Kidney epithelial cell (primary cell): ENCODE measurements around the gene CCM2. TPM values are rescaled to one million over a fixed set of nuclear protein-coding genes. Genes with fewer than 3 reads are reported as not detected.

Source experiments
- DNase-seq: peaks from one replicate; pipeline ENCODE4 v3.0.0-alpha.2; 2010; ENCODE audit warnings: low read depth
- H3K27me3 ChIP-seq: 2 replicates; pipeline ENCODE4 v1.6.0; 2011; ENCODE audit warnings: low read length; ENCODE audit not compliant: control insufficient read depth, insufficient read depth
- H3K36me3 ChIP-seq: 2 replicates; pipeline ENCODE4 v1.5.1; 2011; ENCODE audit warnings: low read length; ENCODE audit not compliant: control insufficient read depth, insufficient read depth
- H3K4me3 ChIP-seq: 2 replicates; pipeline ENCODE4 v1.5.1; 2011; ENCODE audit warnings: low read depth, mild to moderate bottlenecking, control low read depth, low read length
- total RNA-seq: library from RNA; depleted of rRNA; stranded (reverse); fragments of >200 nt; gene quantifications from 2 replicates; pipeline ENCODE4 v1.2.3, GENCODE V29; 2015
- TF ChIP-seq, protein P1 (sequence below): IDR thresholded peaks from 2 replicates; pipeline ENCODE4 v1.5.1; 2011; ENCODE audit warnings: mild to moderate bottlenecking, moderate library complexity, low read length, control low read depth, inconsistent platforms; ENCODE audit not compliant: insufficient read depth, poor library complexity, severe bottlenecking

The CCM2 gene
- total RNA-seq, 1 donor from 2014 or later, result 60.2 TPM

DNA sequence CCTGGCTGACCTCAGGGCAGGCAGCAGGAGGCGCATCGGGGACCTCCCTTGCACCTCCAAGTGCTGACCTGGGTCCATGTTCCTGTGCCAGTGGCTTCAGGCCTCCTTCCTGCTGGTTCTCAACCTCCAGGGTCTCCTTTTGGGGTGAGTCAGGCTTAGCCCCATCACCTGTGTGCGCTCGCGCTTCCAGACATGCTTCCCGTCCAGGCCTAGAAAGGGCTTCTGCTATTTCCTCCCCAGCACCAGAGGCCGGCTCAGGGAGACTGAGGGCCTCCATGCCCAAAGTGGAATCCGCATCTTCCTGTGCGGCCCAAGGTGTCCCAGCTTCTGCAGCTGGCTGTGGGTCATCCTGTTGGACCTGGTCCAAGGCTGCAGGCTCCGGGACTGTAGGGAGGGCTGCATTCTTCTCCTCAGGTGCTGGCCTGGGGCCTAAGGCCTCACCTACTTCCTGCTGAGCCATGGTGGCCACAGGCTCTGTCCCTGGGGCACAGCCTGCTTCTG lies 82.9 kb downstream of the CCM2 start:
- Histone ChIP-seq H3K27me3 (no peaks in the 10 kb centered on the region), H3K4me3 (no peak overlapping the region), H3K36me3 (no peaks in the 10 kb centered on the region)
- TF ChIP-seq, protein P1, sequence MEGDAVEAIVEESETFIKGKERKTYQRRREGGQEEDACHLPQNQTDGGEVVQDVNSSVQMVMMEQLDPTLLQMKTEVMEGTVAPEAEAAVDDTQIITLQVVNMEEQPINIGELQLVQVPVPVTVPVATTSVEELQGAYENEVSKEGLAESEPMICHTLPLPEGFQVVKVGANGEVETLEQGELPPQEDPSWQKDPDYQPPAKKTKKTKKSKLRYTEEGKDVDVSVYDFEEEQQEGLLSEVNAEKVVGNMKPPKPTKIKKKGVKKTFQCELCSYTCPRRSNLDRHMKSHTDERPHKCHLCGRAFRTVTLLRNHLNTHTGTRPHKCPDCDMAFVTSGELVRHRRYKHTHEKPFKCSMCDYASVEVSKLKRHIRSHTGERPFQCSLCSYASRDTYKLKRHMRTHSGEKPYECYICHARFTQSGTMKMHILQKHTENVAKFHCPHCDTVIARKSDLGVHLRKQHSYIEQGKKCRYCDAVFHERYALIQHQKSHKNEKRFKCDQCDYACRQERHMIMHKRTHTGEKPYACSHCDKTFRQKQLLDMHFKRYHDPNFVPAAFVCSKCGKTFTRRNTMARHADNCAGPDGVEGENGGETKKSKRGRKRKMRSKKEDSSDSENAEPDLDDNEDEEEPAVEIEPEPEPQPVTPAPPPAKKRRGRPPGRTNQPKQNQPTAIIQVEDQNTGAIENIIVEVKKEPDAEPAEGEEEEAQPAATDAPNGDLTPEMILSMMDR, result no peak
- DNase-seq, result no peak

- TF ChIP-seq, protein P1, result no peak
- H3K36me3 ChIP-seq, result no peaks in the 10 kb centered on the region
- no peak for DNase-seq
- no peaks in the 10 kb centered on the region for H3K27me3 ChIP-seq
- no peak overlapping the region for H3K4me3 ChIP-seq
Observed at GRCh38 chr7:45084336-45084735, 84.3 kb downstream of the CCM2 start.

DNA sequence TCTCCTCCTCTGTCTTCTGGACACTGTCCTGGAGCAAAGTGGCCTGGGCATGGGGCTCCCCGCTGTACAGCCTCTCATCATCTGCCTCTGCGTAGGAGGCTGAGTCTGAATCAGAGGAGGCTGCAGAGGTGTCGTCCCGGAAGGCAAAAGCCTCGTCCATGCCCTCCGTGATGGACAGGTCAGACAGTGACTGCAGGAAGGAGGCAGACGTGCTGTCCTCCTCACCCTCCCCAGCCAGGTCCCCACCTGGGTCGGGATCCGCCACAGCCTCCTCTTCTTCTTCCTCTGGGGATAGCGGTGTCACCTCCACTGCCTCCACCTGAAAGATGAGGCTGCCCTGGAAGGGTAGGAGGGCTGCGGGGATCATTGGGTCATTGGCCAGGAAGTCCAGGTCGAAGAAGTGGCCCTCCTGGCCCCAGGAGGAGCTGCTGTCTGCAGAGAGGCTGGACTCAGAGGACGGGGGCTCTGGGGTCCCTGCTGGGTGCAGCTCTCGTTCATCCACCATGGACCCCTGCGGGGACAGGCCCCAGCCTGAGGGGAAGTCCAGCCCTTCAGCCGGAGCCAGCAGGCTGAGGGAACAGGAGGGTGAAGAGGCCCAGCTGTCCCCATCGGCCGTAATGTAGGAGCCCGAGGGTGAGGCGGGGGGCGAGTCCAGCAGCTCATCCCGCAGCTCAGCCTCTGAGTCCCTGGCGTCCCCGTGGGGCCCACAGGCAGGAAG lies 85.1 kb downstream of the CCM2 start:
- Histone ChIP-seq H3K4me3 (no peak overlapping the region), H3K27me3 (peaks cover 2% of the 10 kb centered on the region), H3K36me3 (no peaks in the 10 kb centered on the region)
- TF ChIP-seq, protein P1, result no peak
- DNase-seq, result no peak

DNA sequence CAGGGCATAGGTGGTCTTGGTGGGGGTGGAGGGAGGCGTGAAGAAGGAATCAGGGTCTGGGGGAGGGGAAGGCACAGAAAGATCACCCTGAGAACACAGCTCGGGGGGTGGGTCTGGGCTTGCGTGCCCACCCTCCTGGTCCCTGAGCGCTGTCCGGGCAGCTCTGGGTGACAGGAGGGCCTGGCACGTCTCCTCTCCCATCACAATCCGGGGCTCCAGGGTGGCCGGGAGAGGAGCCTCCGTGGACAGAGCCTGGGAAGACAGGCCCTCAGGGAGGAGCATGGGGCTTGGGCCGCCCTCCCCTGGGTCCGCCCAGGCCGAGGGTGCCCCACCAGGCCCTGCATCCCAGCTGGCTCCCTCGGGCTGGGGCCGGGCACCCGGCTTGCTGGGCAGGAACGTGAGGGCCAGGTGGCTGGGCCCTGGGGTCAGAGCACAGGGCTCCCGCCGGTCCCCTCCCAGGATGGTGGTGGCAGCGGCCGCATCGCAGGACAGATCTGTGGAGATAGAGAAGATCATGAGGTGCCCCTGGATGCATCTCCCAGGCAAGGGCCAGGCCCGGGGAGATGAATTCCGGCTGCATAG lies 85.7 kb downstream of the CCM2 start:
- DNase-seq, result no peak
- Histone ChIP-seq H3K4me3 (no peak overlapping the region), H3K27me3 (peaks cover 2% of the 10 kb centered on the region), H3K36me3 (no peaks in the 10 kb centered on the region)
- TF ChIP-seq, protein P1, result no peak

- H3K4me3 ChIP-seq, result no peak overlapping the region
- no peak for DNase-seq
- TF ChIP-seq, protein P1, result no peak
- no peaks in the 10 kb centered on the region for H3K36me3 ChIP-seq
- H3K27me3 ChIP-seq, result peaks cover 2% of the 10 kb centered on the region
Observed at GRCh38 chr7:45086331-45087065, 86.5 kb downstream of the CCM2 start.
